Measurements from ENCODE around the gene MTX3. TPM values are rescaled to one million over a fixed set of nuclear protein-coding genes. Genes with fewer than 3 reads are reported as not detected.

Gene MTX3
- total RNA-seq, 1 experiment from 2014 or later, result 8.4 TPM

GRCh38 chr5:79959407-79959806 lies 31.7 kb downstream of the MTX3 start:
- ChIA-PET CTCF (no interaction called here), POLR2A (no interaction called here)
- no peak for TF ChIP-seq CTCF (IDR thresholded peaks at IDR 0.05; ENCODE audit: insufficient read depth in 1 of 2, low read depth in 1 of 2, low read length in 1 of 2, severe bottlenecking in 1 of 2, unreplicated experiment in 1 of 2)
- Mint-ChIP-seq H3K27me3 (ENCODE audit: insufficient read depth, unreplicated experiment) (no peaks in the 10 kb centered on the region), H3K4me3 (ENCODE audit: unreplicated experiment) (no peak overlapping the region), H3K36me3 (ENCODE audit: insufficient read depth, unreplicated experiment) (no peaks in the 10 kb centered on the region), H3K9me3 (ENCODE audit: unreplicated experiment) (no peaks in the 10 kb centered on the region), H3K27ac (ENCODE audit: unreplicated experiment) (no peak overlapping the region), H3K4me1 (ENCODE audit: low read depth, unreplicated experiment) (no peaks in the 10 kb centered on the region)
- intact Hi-C loops (cut with micrococcal nuclease; ENCODE audit: unreplicated experiment), result no loop called here
- DNase-seq, result no peak
- no TSS peak for BruUV-seq (replicated peaks)
- no peaks in the 10 kb centered on the region for H3K27me3 ChIP-seq (replicated peaks; ENCODE audit: control insufficient read depth, insufficient read depth, low read length)
- H3K36me3 ChIP-seq (ENCODE audit: control insufficient read depth, insufficient read depth, low read length), result no peaks in the 10 kb centered on the region
- H3K9me3 ChIP-seq, result no peaks in the 10 kb centered on the region
- no peaks in the 10 kb centered on the region for H3K4me1 ChIP-seq
- no peak overlapping the region for H3K4me3 ChIP-seq (ENCODE audit: low read depth, low read length)

GRCh38 chr5:79955941-79956670 lies 35.0 kb downstream of the MTX3 start:
- no peak overlapping the region for H3K27ac Mint-ChIP-seq (ENCODE audit: unreplicated experiment)
- Histone ChIP-seq H3K27me3 (replicated peaks; ENCODE audit: control insufficient read depth, insufficient read depth, low read length) (no peaks in the 10 kb centered on the region), H3K9me3 (no peaks in the 10 kb centered on the region), H3K4me3 (ENCODE audit: low read depth, low read length) (no peak overlapping the region), H3K36me3 (ENCODE audit: control insufficient read depth, insufficient read depth, low read length) (no peaks in the 10 kb centered on the region), H3K4me1 (no peaks in the 10 kb centered on the region)
- no peak for DNase-seq
- ChIA-PET CTCF (no interaction called here), POLR2A (no interaction called here)
- no peak overlapping the region for H3K4me3 Mint-ChIP-seq (ENCODE audit: unreplicated experiment)
- BruUV-seq (replicated peaks), result no TSS peak
- no peak for TF ChIP-seq CTCF (IDR thresholded peaks at IDR 0.05; ENCODE audit: insufficient read depth in 1 of 2, low read depth in 1 of 2, low read length in 1 of 2, severe bottlenecking in 1 of 2, unreplicated experiment in 1 of 2)
- H3K9me3 Mint-ChIP-seq (ENCODE audit: unreplicated experiment), result peaks cover 11% of the 10 kb centered on the region
- H3K36me3 Mint-ChIP-seq (ENCODE audit: insufficient read depth, unreplicated experiment), result no peaks in the 10 kb centered on the region
- no peaks in the 10 kb centered on the region for H3K27me3 Mint-ChIP-seq (ENCODE audit: insufficient read depth, unreplicated experiment)
- intact Hi-C loops (cut with micrococcal nuclease; ENCODE audit: unreplicated experiment), result no loop called here
- no peaks in the 10 kb centered on the region for H3K4me1 Mint-ChIP-seq (ENCODE audit: low read depth, unreplicated experiment)

- intact Hi-C loops (cut with micrococcal nuclease; ENCODE audit: unreplicated experiment), result no loop called here
- no peak overlapping the region for H3K4me3 ChIP-seq (ENCODE audit: low read depth, low read length)
- H3K4me3 Mint-ChIP-seq (ENCODE audit: unreplicated experiment), result no peak overlapping the region
- H3K36me3 ChIP-seq (ENCODE audit: control insufficient read depth, insufficient read depth, low read length), result no peaks in the 10 kb centered on the region
- no peaks in the 10 kb centered on the region for H3K9me3 ChIP-seq
- BruUV-seq (replicated peaks), result no TSS peak
- no peaks in the 10 kb centered on the region for H3K27me3 Mint-ChIP-seq (ENCODE audit: insufficient read depth, unreplicated experiment)
- H3K4me1 ChIP-seq, result no peaks in the 10 kb centered on the region
- no peaks in the 10 kb centered on the region for H3K27me3 ChIP-seq (replicated peaks; ENCODE audit: control insufficient read depth, insufficient read depth, low read length)
- no peaks in the 10 kb centered on the region for H3K4me1 Mint-ChIP-seq (ENCODE audit: low read depth, unreplicated experiment)
- POLR2A ChIA-PET, result no interaction called here
- no peaks in the 10 kb centered on the region for H3K36me3 Mint-ChIP-seq (ENCODE audit: insufficient read depth, unreplicated experiment)
- H3K9me3 Mint-ChIP-seq (ENCODE audit: unreplicated experiment), result peaks cover 11% of the 10 kb centered on the region
- TF ChIP-seq CTCF (IDR thresholded peaks at IDR 0.05; ENCODE audit: insufficient read depth in 1 of 2, low read depth in 1 of 2, low read length in 1 of 2, severe bottlenecking in 1 of 2, unreplicated experiment in 1 of 2), result no peak
- DNase-seq, result no peak
- H3K27ac Mint-ChIP-seq (ENCODE audit: unreplicated experiment), result no peak overlapping the region
- CTCF ChIA-PET, result no interaction called here
These were observed 35.6 kb downstream of the MTX3 start for GRCh38 chr5:79955356-79955895.

Data from Caco-2 (cell line).